BLaER1 treated with 17β-estradiol and CSF1 and Interleukin-3, amounts not matched to agents 10 nM and 100 nM (cell line): ENCODE measurements around the gene ADAM12.

ENCODE experiments used
- H3K27ac ChIP-seq, 11 experiments: shearing (Covaris generic); formaldehyde crosslinking; 2 replicates each; pipeline ENCODE4 v1.8.1; 2022
- H3K27me3 ChIP-seq, 11 experiments: shearing (Covaris generic); formaldehyde crosslinking; 2 replicates each; pipeline ENCODE4 v1.8.1; 2022
- H3K36me3 ChIP-seq, 11 experiments: shearing (Covaris generic); formaldehyde crosslinking; 2 replicates each; pipeline ENCODE4 v1.8.1; 2022
- H3K4me1 ChIP-seq, 10 experiments: shearing (Covaris generic); formaldehyde crosslinking; 2 replicates each; pipeline ENCODE4 v1.8.1; 2022
- H3K4me2 ChIP-seq, 11 experiments: shearing (Covaris generic); formaldehyde crosslinking; 2 replicates each; pipeline ENCODE4 v1.8.1; 2022
- H3K4me3 ChIP-seq, 10 experiments: shearing (Covaris generic); formaldehyde crosslinking; 2 replicates each; pipeline ENCODE4 v1.8.1; 2022
- H3K9ac ChIP-seq, 11 experiments: shearing (Covaris generic); formaldehyde crosslinking; 2 replicates each; pipeline ENCODE4 v1.8.1; 2022
- H3K9me3 ChIP-seq, 11 experiments: shearing (Covaris generic); formaldehyde crosslinking; replicated peaks in 1 of 11; 2 replicates each; pipeline ENCODE4 v1.8.1; 2022
- H4K20me1 ChIP-seq, 11 experiments: shearing (Covaris generic); formaldehyde crosslinking; 2 replicates each; pipeline ENCODE4 v1.8.1; 2022
- Cebpa-rat ChIP-seq, 11 experiments: shearing (Covaris generic); IDR thresholded peaks; 2 replicates each; pipeline ENCODE4 v1.8.1; 2022

Gene ADAM12

GRCh38 chr10:126314863-126315493 is 73.3 kb downstream of the ADAM12 start:
- no peak overlapping the region for H3K9ac ChIP-seq

GRCh38 chr10:126312167-126312566 is 76.1 kb downstream of the ADAM12 start:
- Histone ChIP-seq H3K27me3 (no peaks in the 10 kb centered on the region), H3K9me3 (no peaks in the 10 kb centered on the region), H3K27ac (no peak overlapping the region), H3K4me1 (no peaks in the 10 kb centered on the region), H3K4me2 (no peak overlapping the region), H3K9ac (no peak overlapping the region), H4K20me1 (no peaks in the 10 kb centered on the region), H3K36me3 (no peaks in the 10 kb centered on the region), H3K4me3 (no peak overlapping the region)
- no peak for TF ChIP-seq Cebpa-rat (IDR thresholded peaks at IDR 0.05)

More at GRCh38 chr10:126314863-126315493, 73.3 kb downstream of the ADAM12 start:
- no peak for TF ChIP-seq Cebpa-rat (IDR thresholded peaks at IDR 0.05)
- Histone ChIP-seq H3K36me3 (no peaks in the 10 kb centered on the region), H3K4me3 (no peak overlapping the region), H3K4me1 (no peaks in the 10 kb centered on the region), H3K9me3 (peaks cover 0 to 10% (median 5%) of the 10 kb centered on the region in 11 experiments; a peak in 5 of 22 replicates), H3K27ac (no peak overlapping the region), H3K27me3 (no peaks in the 10 kb centered on the region), H4K20me1 (no peaks in the 10 kb centered on the region), H3K4me2 (no peak overlapping the region)

- Histone ChIP-seq H3K9ac (no peak overlapping the region), H3K36me3 (no peaks in the 10 kb centered on the region), H4K20me1 (no peaks in the 10 kb centered on the region), H3K4me3 (no peak overlapping the region), H3K9me3 (peaks cover 0 to 11% (median 7%) of the 10 kb centered on the region in 11 experiments; a peak in 11 of 22 replicates), H3K27ac (no peak overlapping the region), H3K27me3 (no peaks in the 10 kb centered on the region), H3K4me2 (no peak overlapping the region), H3K4me1 (no peaks in the 10 kb centered on the region)
- TF ChIP-seq Cebpa-rat (IDR thresholded peaks at IDR 0.05): no peak
Observed at GRCh38 chr10:126309228-126309883, 78.9 kb downstream of the ADAM12 start.

- Histone ChIP-seq H3K9me3 (peaks cover 0 to 18% (median 12%) of the 10 kb centered on the region in 11 experiments; a peak in 13 of 22 replicates), H3K4me2 (no peak overlapping the region), H3K27ac (no peak overlapping the region), H3K4me3 (no peak overlapping the region), H3K36me3 (no peaks in the 10 kb centered on the region), H4K20me1 (no peaks in the 10 kb centered on the region), H3K4me1 (peaks cover 0 to 21% (median 0%) of the 10 kb centered on the region in 10 experiments; a peak in 5 of 20 replicates), H3K27me3 (no peaks in the 10 kb centered on the region), H3K9ac (no peak overlapping the region)
- no peak for TF ChIP-seq Cebpa-rat (IDR thresholded peaks at IDR 0.05)
Observed at GRCh38 chr10:126302826-126303665, 85.2 kb downstream of the ADAM12 start.

GRCh38 chr10:126302476-126302756 is 85.9 kb downstream of the ADAM12 start:
- H3K9me3 ChIP-seq: peaks cover 0 to 19% (median 15%) of the 10 kb centered on the region in 11 experiments; a peak in 13 of 22 replicates
- no peak overlapping the region for H3K9ac ChIP-seq
- no peak overlapping the region for H3K4me2 ChIP-seq
- no peak overlapping the region for H3K27ac ChIP-seq
- no peaks in the 10 kb centered on the region for H3K27me3 ChIP-seq
- no peaks in the 10 kb centered on the region for H4K20me1 ChIP-seq
- H3K4me3 ChIP-seq: no peak overlapping the region
- peaks cover 0 to 21% (median 0%) of the 10 kb centered on the region in 10 experiments; a peak in 5 of 20 replicates for H3K4me1 ChIP-seq
- TF ChIP-seq Cebpa-rat (IDR thresholded peaks at IDR 0.05): no peak
- H3K36me3 ChIP-seq: no peaks in the 10 kb centered on the region

- no peak overlapping the region for H3K27ac ChIP-seq
- no peak overlapping the region for H3K9ac ChIP-seq
- H3K4me1 ChIP-seq: peaks cover 0 to 21% (median 0%) of the 10 kb centered on the region in 10 experiments; a peak in 5 of 20 replicates
- no peaks in the 10 kb centered on the region for H4K20me1 ChIP-seq
- peak overlapping the region in 3 of 11 experiments; percentile 8 to 38 (median 28); a peak in 4 of 22 replicates for H3K4me2 ChIP-seq
- H3K4me3 ChIP-seq: no peak overlapping the region
- peaks cover 0 to 19% (median 15%) of the 10 kb centered on the region in 11 experiments; a peak in 13 of 22 replicates for H3K9me3 ChIP-seq
- H3K27me3 ChIP-seq: no peaks in the 10 kb centered on the region
- no peak for TF ChIP-seq Cebpa-rat (IDR thresholded peaks at IDR 0.05)
- H3K36me3 ChIP-seq: no peaks in the 10 kb centered on the region
Observed at GRCh38 chr10:126301701-126302475, 86.4 kb downstream of the ADAM12 start.

- Histone ChIP-seq H3K4me2 (peak overlapping the region in 2 of 11 experiments; percentile 12 to 30; a peak in 2 of 22 replicates), H3K27me3 (no peaks in the 10 kb centered on the region), H3K4me1 (peaks cover 0 to 13% (median 0%) of the 10 kb centered on the region in 10 experiments; a peak in 3 of 20 replicates), H3K27ac (no peak overlapping the region), H3K9me3 (peaks cover 0 to 8% (median 3%) of the 10 kb centered on the region in 11 experiments; a peak in 3 of 22 replicates), H3K36me3 (no peaks in the 10 kb centered on the region), H3K4me3 (no peak overlapping the region), H4K20me1 (no peaks in the 10 kb centered on the region), H3K9ac (no peak overlapping the region)
- no peak for TF ChIP-seq Cebpa-rat (IDR thresholded peaks at IDR 0.05)
Observed at GRCh38 chr10:126294451-126294850, 93.8 kb downstream of the ADAM12 start.

- H3K4me1 ChIP-seq: peaks cover 0 to 15% (median 0%) of the 10 kb centered on the region in 10 experiments; a peak in 3 of 20 replicates
- H3K4me3 ChIP-seq: no peak overlapping the region
- TF ChIP-seq Cebpa-rat (IDR thresholded peaks at IDR 0.05): no peak
- no peak overlapping the region for H3K9ac ChIP-seq
- no peak overlapping the region for H3K27ac ChIP-seq
- no peak overlapping the region for H3K4me2 ChIP-seq
- H3K9me3 ChIP-seq: no peaks in the 10 kb centered on the region
- no peaks in the 10 kb centered on the region for H3K27me3 ChIP-seq
- H3K36me3 ChIP-seq: no peaks in the 10 kb centered on the region
- H4K20me1 ChIP-seq: no peaks in the 10 kb centered on the region
Observed at GRCh38 chr10:126290232-126290631, 98.0 kb downstream of the ADAM12 start.
